NCI-H146 treated with DMSO at 0.1 percent for 48 hours (cell line): Measurements from ENCODE around the gene ASB9.
A peak's percentile ranks its signal among the peaks of the same experiment; 100 is the strongest.
"Not testable (repeated sequence)": the region's sequence is repeated elsewhere in the genome, so short reads cannot be mapped to it uniquely, and the experiment has no call there.

Source experiments
- DNase-seq: peaks from one replicate; lab custom pipeline; 2025; ENCODE audit not compliant: unreplicated experiment; lab: John Stamatoyannopoulos, UW

Gene ASB9

GRCh38 chrX:15242899-15243555, 26.9 kb downstream of the ASB9 start:
- DNase-seq: no peak

- no peak for DNase-seq
Observed at GRCh38 chrX:15241301-15241700, 28.6 kb downstream of the ASB9 start.

GRCh38 chrX:15240414-15240813, 29.5 kb downstream of the ASB9 start:
- no peak for DNase-seq

- no peak for DNase-seq
Observed at GRCh38 chrX:15236146-15236545, 33.7 kb downstream of the ASB9 start.

GRCh38 chrX:15235001-15235400, 34.9 kb downstream of the ASB9 start:
- DNase-seq: no peak

GRCh38 chrX:15233416-15234015, 36.4 kb downstream of the ASB9 start:
- DNase-seq: no peak

GRCh38 chrX:15224747-15225146, 45.1 kb downstream of the ASB9 start:
- no peak for DNase-seq

- no peak for DNase-seq
Observed at GRCh38 chrX:15221321-15221720, 48.6 kb downstream of the ASB9 start.

GRCh38 chrX:15217161-15217560, 52.7 kb downstream of the ASB9 start:
- no peak for DNase-seq

GRCh38 chrX:15216280-15216679, 53.6 kb downstream of the ASB9 start:
- DNase-seq: no peak

GRCh38 chrX:15215366-15215765, 54.5 kb downstream of the ASB9 start:
- DNase-seq: no peak

- no peak for DNase-seq
Observed at GRCh38 chrX:15214588-15214987, 55.3 kb downstream of the ASB9 start.

- no peak for DNase-seq
Observed at GRCh38 chrX:15209096-15209495, 60.8 kb downstream of the ASB9 start.

- DNase-seq: no peak
Observed at GRCh38 chrX:15207994-15208393, 61.9 kb downstream of the ASB9 start.

GRCh38 chrX:15207384-15207783, 62.5 kb downstream of the ASB9 start:
- no peak for DNase-seq

GRCh38 chrX:15206306-15206705, 63.6 kb downstream of the ASB9 start:
- peak; percentile 13 for DNase-seq

- no peak for DNase-seq
Observed at GRCh38 chrX:15204130-15204751, 65.6 kb downstream of the ASB9 start.

- no peak for DNase-seq
Observed at GRCh38 chrX:15203694-15204093, 66.2 kb downstream of the ASB9 start.

- no peak for DNase-seq
Observed at GRCh38 chrX:15202454-15203177, 67.3 kb downstream of the ASB9 start.

GRCh38 chrX:15200871-15201270, 69.0 kb downstream of the ASB9 start:
- no peak for DNase-seq

GRCh38 chrX:15198608-15199202, 71.2 kb downstream of the ASB9 start:
- DNase-seq: not testable (repeated sequence)
